Measurements from ENCODE around the gene NR1D1.

NR1D1 gene

DNA sequence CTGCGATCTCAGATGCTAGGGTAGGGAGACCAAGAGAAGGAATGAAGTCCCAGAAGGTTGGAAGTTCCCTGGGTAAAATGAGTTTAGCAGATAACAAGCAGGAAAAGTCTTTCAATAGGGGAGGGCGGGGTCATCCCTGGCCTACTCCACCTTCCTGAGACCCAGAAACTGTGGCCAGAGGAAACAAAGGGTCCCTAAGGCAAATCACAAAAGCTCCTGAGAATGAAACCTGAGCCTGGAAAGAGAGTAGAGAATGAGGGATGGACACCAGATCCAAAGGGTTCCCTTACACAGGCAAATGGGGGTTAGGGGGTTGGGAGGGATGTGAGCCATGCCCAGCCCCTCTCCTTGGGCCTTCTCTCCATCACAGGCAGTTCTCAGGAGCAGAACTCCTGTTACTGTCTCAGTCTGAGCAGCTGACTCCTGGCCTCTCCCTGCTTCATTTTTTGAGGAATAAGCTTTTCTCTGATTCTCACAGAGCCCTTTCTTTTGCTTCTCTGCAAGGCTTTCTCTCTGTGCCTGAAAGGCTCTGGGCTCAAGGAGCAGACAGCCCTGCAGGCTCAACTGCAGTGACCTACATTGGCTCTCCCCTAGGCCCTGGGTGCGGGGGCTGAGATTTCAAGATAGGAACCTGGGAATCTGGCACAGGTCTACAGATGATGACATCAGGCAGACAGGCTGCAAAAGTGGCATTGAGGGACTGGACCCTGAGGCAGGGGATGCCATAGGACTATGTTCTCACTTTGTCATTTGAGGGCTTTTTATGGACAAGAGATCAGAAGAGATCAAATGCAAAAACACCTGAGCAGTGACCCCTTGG is 9.8 kb upstream of the NR1D1 start:
- TF ChIP-seq, protein P1, sequence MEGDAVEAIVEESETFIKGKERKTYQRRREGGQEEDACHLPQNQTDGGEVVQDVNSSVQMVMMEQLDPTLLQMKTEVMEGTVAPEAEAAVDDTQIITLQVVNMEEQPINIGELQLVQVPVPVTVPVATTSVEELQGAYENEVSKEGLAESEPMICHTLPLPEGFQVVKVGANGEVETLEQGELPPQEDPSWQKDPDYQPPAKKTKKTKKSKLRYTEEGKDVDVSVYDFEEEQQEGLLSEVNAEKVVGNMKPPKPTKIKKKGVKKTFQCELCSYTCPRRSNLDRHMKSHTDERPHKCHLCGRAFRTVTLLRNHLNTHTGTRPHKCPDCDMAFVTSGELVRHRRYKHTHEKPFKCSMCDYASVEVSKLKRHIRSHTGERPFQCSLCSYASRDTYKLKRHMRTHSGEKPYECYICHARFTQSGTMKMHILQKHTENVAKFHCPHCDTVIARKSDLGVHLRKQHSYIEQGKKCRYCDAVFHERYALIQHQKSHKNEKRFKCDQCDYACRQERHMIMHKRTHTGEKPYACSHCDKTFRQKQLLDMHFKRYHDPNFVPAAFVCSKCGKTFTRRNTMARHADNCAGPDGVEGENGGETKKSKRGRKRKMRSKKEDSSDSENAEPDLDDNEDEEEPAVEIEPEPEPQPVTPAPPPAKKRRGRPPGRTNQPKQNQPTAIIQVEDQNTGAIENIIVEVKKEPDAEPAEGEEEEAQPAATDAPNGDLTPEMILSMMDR (conservative IDR thresholded peaks at IDR 0.05; ENCODE audit: low read depth, low read length) = no peak
- Histone ChIP-seq H3K9ac (no peak overlapping the region), H3K4me1 (ENCODE audit: low read depth, poor library complexity, severe bottlenecking) (peaks cover 61% of the 10 kb centered on the region), H3K79me2 (ENCODE audit: insufficient read depth, low read depth) (no peaks in the 10 kb centered on the region), H4K20me1 (ENCODE audit: insufficient read depth) (no peaks in the 10 kb centered on the region), H3K4me3 (IDR thresholded peaks at IDR 0.05; ENCODE audit: insufficient read depth, low read depth, low read length) (no peak overlapping the region), H2AFZ (ENCODE audit: low read depth) (no peak overlapping the region), H3K4me2 (no peak overlapping the region; the same call in 1 of the 2 replicates), H3K27me3 (ENCODE audit: insufficient read depth, low read depth) (no peaks in the 10 kb centered on the region), H3K27ac (no peak overlapping the region), H3K36me3 (ENCODE audit: insufficient read depth) (no peaks in the 10 kb centered on the region)

DNA sequence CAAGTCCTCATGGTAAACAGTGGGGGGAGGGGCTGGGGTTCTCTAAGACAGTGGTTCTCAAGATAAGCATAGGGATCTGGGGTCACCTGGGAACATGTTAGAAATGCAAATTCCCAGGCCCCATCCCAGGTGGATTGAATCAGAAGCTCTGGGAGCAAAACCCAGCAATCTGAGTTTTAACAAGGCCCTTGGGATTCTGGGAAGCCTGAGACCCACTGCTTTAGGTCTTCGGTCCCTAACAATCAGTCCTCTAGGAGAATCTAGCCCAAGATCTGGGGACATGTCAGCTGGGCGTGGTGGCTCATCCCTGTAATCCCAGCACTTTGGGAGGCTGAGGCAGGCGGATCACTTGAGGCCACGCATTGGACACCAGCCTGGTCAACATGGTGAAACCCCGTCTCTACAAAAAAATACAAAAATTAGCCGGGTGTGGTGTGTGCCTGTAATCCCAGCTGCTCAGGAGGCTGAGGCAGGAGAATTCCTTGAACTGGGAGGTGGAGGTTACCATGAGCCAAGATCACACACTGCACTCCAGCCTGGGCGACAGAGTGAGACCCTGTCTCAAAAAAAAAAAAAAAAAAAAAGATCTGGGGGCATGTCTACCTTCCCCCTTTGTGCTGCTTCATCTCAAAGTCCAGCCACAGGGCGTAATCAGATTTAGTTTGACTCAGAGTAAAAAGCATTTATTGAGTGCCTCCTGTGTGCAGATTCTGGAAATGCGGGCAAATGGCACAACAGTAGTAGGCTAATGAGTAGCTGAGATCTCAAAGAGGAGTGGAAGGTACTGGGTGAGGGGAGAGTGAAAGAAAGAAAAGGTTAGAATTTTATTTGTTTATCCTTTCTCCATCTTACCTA is 8.8 kb upstream of the NR1D1 start:
- no peak overlapping the region for H3K27ac ChIP-seq
- peaks cover 63% of the 10 kb centered on the region for H3K4me1 ChIP-seq (ENCODE audit: low read depth, poor library complexity, severe bottlenecking)
- H4K20me1 ChIP-seq (ENCODE audit: insufficient read depth) = no peaks in the 10 kb centered on the region
- H3K79me2 ChIP-seq (ENCODE audit: insufficient read depth, low read depth) = no peaks in the 10 kb centered on the region
- no peaks in the 10 kb centered on the region for H3K36me3 ChIP-seq (ENCODE audit: insufficient read depth)
- H3K4me3 ChIP-seq (IDR thresholded peaks at IDR 0.05; ENCODE audit: insufficient read depth, low read depth, low read length) = no peak overlapping the region
- H2AFZ ChIP-seq (ENCODE audit: low read depth) = no peak overlapping the region
- no peaks in the 10 kb centered on the region for H3K27me3 ChIP-seq (ENCODE audit: insufficient read depth, low read depth)
- no peak overlapping the region for H3K4me2 ChIP-seq
- TF ChIP-seq, protein P1 (conservative IDR thresholded peaks at IDR 0.05; ENCODE audit: low read depth, low read length) = no peak
- H3K9ac ChIP-seq = no peak overlapping the region

DNA sequence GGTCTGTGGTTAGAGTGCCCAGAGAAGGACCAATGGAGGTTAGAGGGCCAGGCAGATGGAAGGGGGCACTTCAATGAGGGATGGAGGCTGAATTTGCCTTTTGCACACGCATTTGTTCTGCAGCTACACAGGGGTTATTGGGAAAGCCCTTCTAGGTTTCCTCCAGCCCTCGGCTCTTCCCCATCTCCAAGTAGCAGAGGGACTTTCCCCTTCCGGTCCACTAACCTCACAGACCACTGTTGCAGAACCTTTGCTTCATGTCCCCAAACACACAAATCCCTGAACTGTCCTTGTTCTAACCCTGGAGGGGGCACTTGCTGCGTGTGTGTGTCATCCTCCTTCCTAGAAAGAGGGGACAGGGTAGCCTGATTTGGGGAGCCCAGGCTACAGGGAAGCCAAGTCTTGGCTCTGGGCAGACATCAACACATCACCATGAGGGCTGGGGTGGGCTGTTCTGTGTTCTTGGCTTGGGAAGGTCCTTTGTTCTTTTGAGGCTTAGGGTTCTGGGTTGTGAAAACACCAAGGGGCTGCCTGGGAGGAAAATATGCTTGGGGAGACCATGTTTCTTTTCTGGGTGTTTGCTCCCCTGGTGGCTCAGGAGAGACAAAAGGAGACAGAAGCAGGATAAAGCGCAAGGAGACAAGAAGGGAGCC is 7.3 kb upstream of the NR1D1 start:
- H3K36me3 ChIP-seq (ENCODE audit: insufficient read depth) = no peaks in the 10 kb centered on the region
- no peak overlapping the region for H3K9ac ChIP-seq
- H3K27ac ChIP-seq = no peak overlapping the region
- peaks cover 65% of the 10 kb centered on the region for H3K4me1 ChIP-seq (ENCODE audit: low read depth, poor library complexity, severe bottlenecking)
- TF ChIP-seq, protein P1 (conservative IDR thresholded peaks at IDR 0.05; ENCODE audit: low read depth, low read length) = no peak
- no peaks in the 10 kb centered on the region for H3K27me3 ChIP-seq (ENCODE audit: insufficient read depth, low read depth)
- no peak overlapping the region for H3K4me2 ChIP-seq
- no peak overlapping the region for H2AFZ ChIP-seq (ENCODE audit: low read depth)
- no peaks in the 10 kb centered on the region for H3K79me2 ChIP-seq (ENCODE audit: insufficient read depth, low read depth)
- no peaks in the 10 kb centered on the region for H4K20me1 ChIP-seq (ENCODE audit: insufficient read depth)
- H3K4me3 ChIP-seq (IDR thresholded peaks at IDR 0.05; ENCODE audit: insufficient read depth, low read depth, low read length) = no peak overlapping the region

DNA sequence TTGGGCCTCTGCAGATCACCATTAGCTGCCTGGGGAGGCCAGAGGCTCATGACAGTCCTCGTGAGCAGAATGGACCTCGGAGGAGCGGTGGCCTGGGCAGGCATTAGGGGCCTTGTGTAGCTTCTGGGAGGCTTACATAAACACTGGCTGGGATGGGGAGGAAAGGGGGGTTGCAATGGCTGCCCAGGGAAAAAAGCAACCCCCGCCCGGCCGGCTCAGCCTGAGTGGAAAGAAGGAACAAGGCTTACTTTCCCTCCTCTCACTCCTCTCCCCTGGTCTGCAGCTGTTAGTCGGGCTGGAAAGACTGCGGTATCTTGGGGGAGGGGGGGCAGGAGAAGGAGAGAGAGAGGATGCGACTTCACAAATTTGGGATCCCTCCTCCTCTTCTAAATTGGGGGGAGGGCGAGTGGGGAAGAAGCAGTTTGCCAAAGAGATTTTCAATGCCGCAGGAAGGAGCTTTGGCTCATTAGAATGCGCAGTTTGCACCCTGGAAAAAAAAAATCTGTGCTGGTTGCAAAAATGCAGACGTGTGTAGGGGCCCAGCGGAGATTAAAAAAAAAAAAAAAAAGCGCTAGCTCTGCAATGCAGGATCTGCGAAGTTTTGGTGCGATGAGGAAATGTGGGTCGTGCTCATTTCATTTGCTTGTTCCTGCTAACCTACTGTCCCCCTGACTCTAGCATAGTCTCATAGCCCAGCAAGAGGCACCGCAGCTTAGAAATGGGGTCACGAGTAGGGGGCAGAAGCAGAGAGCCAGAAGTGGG is 6.6 kb upstream of the NR1D1 start:
- peaks cover 65% of the 10 kb centered on the region for H3K4me1 ChIP-seq (ENCODE audit: low read depth, poor library complexity, severe bottlenecking)
- no peak overlapping the region for H2AFZ ChIP-seq (ENCODE audit: low read depth)
- H3K36me3 ChIP-seq (ENCODE audit: insufficient read depth) = no peaks in the 10 kb centered on the region
- H3K4me3 ChIP-seq (IDR thresholded peaks at IDR 0.05; ENCODE audit: insufficient read depth, low read depth, low read length) = no peak overlapping the region
- no peak overlapping the region for H3K27ac ChIP-seq
- no peaks in the 10 kb centered on the region for H3K27me3 ChIP-seq (ENCODE audit: insufficient read depth, low read depth)
- no peaks in the 10 kb centered on the region for H3K79me2 ChIP-seq (ENCODE audit: insufficient read depth, low read depth)
- H3K4me2 ChIP-seq = no peak overlapping the region
- H4K20me1 ChIP-seq (ENCODE audit: insufficient read depth) = no peaks in the 10 kb centered on the region
- H3K9ac ChIP-seq = no peak overlapping the region
- TF ChIP-seq, protein P1 (conservative IDR thresholded peaks at IDR 0.05; ENCODE audit: low read depth, low read length) = no peak

Measured in KMS-11 (cell line).